GM12878 (cell line): ENCODE measurements around the gene EHBP1L1. TPM values are rescaled to one million over a fixed set of nuclear protein-coding genes. Genes with fewer than 3 reads are reported as not detected.

Experiments
- ATAC-seq: fragments of 200-7000 bp; cut with Tn5 transposase; 3 replicates; pipeline ENCODE4 v1.9.1; 2020; ENCODE audit warnings: mild to moderate bottlenecking, moderate library complexity
- BruUV-seq: library from RNA; stranded (reverse); fragments of 400-500 nt; replicated peaks from 2 replicates; lab custom pipeline; 2021; lab: Mats Ljungman, UMichigan
- CTCF ChIA-PET: fragments of 300-600 bp; sonication (Branson Sonifier 250); formaldehyde crosslinking; extraction: SDS; loops from one replicate; lab custom pipeline; 2021; ENCODE audit warnings: inconsistent platforms; lab: Yijun Ruan, JAX
- POLR2A ChIA-PET: fragments of 350-600 bp; formaldehyde crosslinking; extraction: SDS; loops from one replicate; lab custom pipeline; 2021; ENCODE audit warnings: inconsistent platforms; lab: Charles Lee
- RAD21 ChIA-PET: fragments of 300-600 bp; sonication (Branson Sonifier 250); formaldehyde crosslinking; loops from one replicate; lab custom pipeline; 2023; ENCODE audit warnings: antibody characterized with exemption; ENCODE audit not compliant: unreplicated experiment; lab: Charles Lee
- SMC1A ChIA-PET: fragments of 300-600 bp; sonication (Branson Sonifier 250); formaldehyde crosslinking; loops from one replicate; lab custom pipeline; 2023; ENCODE audit not compliant: unreplicated experiment, uncharacterized antibody; lab: Charles Lee
- DNase-seq: peaks from one replicate; pipeline ENCODE4 v3.0.0-alpha.2; 2011; ENCODE audit warnings: low read depth, low spot score
- FAIRE-seq: peaks from 3 replicates; lab custom pipeline; 2011; peaks lifted over from hg19 to GRCh38; lab: Jason Lieb, UNC
- H2AFZ ChIP-seq: 2 replicates; pipeline ENCODE4 v1.6.0; 2011; ENCODE audit warnings: low read depth, low read length, control low read depth; ENCODE audit not compliant: control insufficient read depth
- H3K27ac ChIP-seq: 2 replicates; pipeline ENCODE4 v1.5.1; 2011; ENCODE audit warnings: control low read depth; ENCODE audit not compliant: control insufficient read depth, insufficient read depth
- H3K27me3 ChIP-seq, 2 experiments: replicated peaks in 1 of 2; 2 replicates each; pipeline versions ENCODE4 v1.6.0 to v1.6.1; 2011; ENCODE audit warnings: low read length in 1 of 2; ENCODE audit not compliant: control insufficient read depth in 2 of 2, insufficient read depth in 2 of 2
- H3K36me3 ChIP-seq, 2 experiments: 2 replicates each; pipeline ENCODE4 v1.5.1; 2011; ENCODE audit warnings: low read length in 1 of 2; ENCODE audit not compliant: control insufficient read depth in 2 of 2, insufficient read depth in 2 of 2
- H3K4me1 ChIP-seq: 2 replicates; pipeline ENCODE4 v1.6.1; 2011; ENCODE audit warnings: mild to moderate bottlenecking, low read length, moderate library complexity, mixed read lengths; ENCODE audit not compliant: control insufficient read depth, insufficient read depth
- H3K4me2 ChIP-seq: 2 replicates; pipeline ENCODE4 v1.6.0; 2011; ENCODE audit warnings: control low read depth; ENCODE audit not compliant: control insufficient read depth, insufficient read depth
- H3K4me3 ChIP-seq: fragments of 200-600 bp; sonication (generic); 2 replicates; pipeline ENCODE4 v1.5.1; 2016
- H3K79me2 ChIP-seq: 2 replicates; pipeline ENCODE4 v1.6.0; 2011; ENCODE audit warnings: low read length; ENCODE audit not compliant: control insufficient read depth, insufficient read depth
- H3K9ac ChIP-seq: 2 replicates; pipeline ENCODE4 v1.8.0; 2011; ENCODE audit warnings: low read length, control low read depth, mixed read lengths; ENCODE audit not compliant: control insufficient read depth, insufficient read depth
- H3K9me3 ChIP-seq: replicated peaks from 3 replicates; pipeline ENCODE4 v1.5.1; 2011; ENCODE audit warnings: mild to moderate bottlenecking, low read length; ENCODE audit not compliant: control insufficient read depth, insufficient read depth
- H4K20me1 ChIP-seq: 2 replicates; pipeline ENCODE4 v1.6.0; 2011; ENCODE audit not compliant: control insufficient read depth, insufficient read depth
- ETV6 ChIP-seq, 2 experiments: fragments of 450-650 bp in 1 of 2; IDR thresholded peaks in 1 of 2; conservative IDR thresholded peaks in 1 of 2; 2 replicates each; pipeline ENCODE4 v1.6.1; 2014; ENCODE audit warnings: antibody characterized with exemption in 1 of 2, borderline replicate concordance in 1 of 2, low read depth in 1 of 2, mild to moderate bottlenecking in 1 of 2, moderate library complexity in 1 of 2
- PAX5 ChIP-seq: IDR thresholded peaks from 2 replicates; pipeline ENCODE4 v1.6.1; 2011; ENCODE audit warnings: low read depth, low read length, borderline replicate concordance
- POLR2A ChIP-seq: IDR thresholded peaks from 2 replicates; pipeline ENCODE4 v1.6.1; 2011; ENCODE audit warnings: low read depth, mild to moderate bottlenecking, low read length
- SMAD1 ChIP-seq: fragments of 450-650 bp; IDR thresholded peaks from 2 replicates; pipeline ENCODE4 v1.6.1; 2018; ENCODE audit warnings: mild to moderate bottlenecking, low read depth; ENCODE audit not compliant: partially characterized antibody
- WGBS: methylation state at CpG from one replicate; pipeline ENCODE4 v1.1.6; 2016; ENCODE audit warnings: low lambda C conversion rate; ENCODE audit not compliant: insufficient replicate concordance, insufficient coverage; ENCODE audit errors: missing lambda C conversion rate; 5-methylcytosine and 5-hydroxymethylcytosine counted together
- in situ Hi-C: fragments of 300-500 bp; cut with MboI; formaldehyde crosslinking; loops from 9 replicates; pipeline ENCODE4 v1.14.3; 2018; ENCODE audit warnings: mixed read lengths
- intact Hi-C: fragments of 100-400 bp; cut with micrococcal nuclease; formaldehyde crosslinking; loops from one replicate; pipeline ENCODE4 v1.14.2; 2022; ENCODE audit not compliant: unreplicated experiment
- polyA plus RNA-seq, 11 experiments: library from polyadenylated mRNA; depleted of rRNA in 4 of 11; unstranded in 6 of 11; stranded (reverse) in 5 of 11; fragments of >200 nt; fragmentation: Nextera tagmentation in 4 of 11; fragmentation: Illumina TruSeq in 1 of 11; extraction: Ambion mirVana in 4 of 11; extraction: Trizol in 1 of 11; gene quantifications; 1 replicate in 1 of 11; 2 replicates in 10 of 11; pipeline versions ENCODE4 v1.2.1 to v1.2.3, GENCODE V29; 2011 to 2016; ENCODE audit warnings: inconsistent platforms in 2 of 11, missing spikeins in 2 of 11, low read depth in 1 of 11
- total RNA-seq, 4 experiments: library from RNA; depleted of rRNA in 3 of 4; stranded (reverse); fragments of >200 nt in 3 of 4; fragmentation: Illumina TruSeq in 1 of 4; extraction: Trizol in 1 of 4; gene quantifications; 2 replicates each; pipeline versions ENCODE4 v1.2.1 to v1.2.3, GENCODE V29; 2013 to 2021
- TF ChIP-seq, protein P1 (sequence below): fragments of 450-650 bp; IDR thresholded peaks from 2 replicates; pipeline ENCODE4 v1.6.1; 2017; ENCODE audit warnings: antibody characterized with exemption, mild to moderate bottlenecking, moderate library complexity

Gene EHBP1L1
- total and polyA plus RNA-seq, 10 of the 15 experiments (the other 5 are each of a cell fraction or from before 2014, with no cell fraction given), result 0.06 to 99.4 (median 32.7) TPM

GRCh38 chr11:65621460-65621859, 45.6 kb downstream of the EHBP1L1 start:
- H4K20me1 ChIP-seq, result no peaks in the 10 kb centered on the region; the same call in 1 of the 2 replicates

DNA sequence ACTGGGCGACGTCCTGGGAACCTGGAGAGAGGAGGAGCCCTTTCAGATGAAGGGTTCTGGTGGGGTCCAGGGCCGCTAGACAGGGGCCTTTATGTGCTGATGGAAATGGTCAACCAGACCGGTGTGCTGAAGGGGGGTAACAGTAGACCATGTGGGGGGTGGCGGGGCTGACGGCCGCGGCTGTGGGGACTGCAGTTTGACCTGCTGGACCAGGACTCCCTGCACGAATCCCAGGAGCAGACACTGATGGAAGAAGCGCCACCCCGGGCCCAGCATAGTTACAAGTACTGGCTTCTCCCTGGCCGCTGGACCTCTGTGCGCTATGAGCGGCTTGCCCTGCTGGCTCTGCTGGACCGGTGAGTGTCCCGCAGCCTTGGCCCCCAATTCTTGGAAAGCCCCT, 46.2 kb downstream of the EHBP1L1 start:
- Histone ChIP-seq H3K79me2 (peaks cover 19% of the 10 kb centered on the region), H3K4me3 (no peak overlapping the region), H3K9me3 (no peaks in the 10 kb centered on the region), H3K4me2 (no peak overlapping the region), H3K27me3 (no peaks in the 10 kb centered on the region), H3K36me3 (peaks cover 23 to 37% of the 10 kb centered on the region in 2 experiments), H3K9ac (no peak overlapping the region), H2AFZ (no peak overlapping the region), H3K27ac (no peak overlapping the region), H4K20me1 (no peaks in the 10 kb centered on the region), H3K4me1 (peaks cover 1% of the 10 kb centered on the region; the same call in 1 of the 2 replicates)
- RAD21 ChIA-PET, result no interaction called here
- in situ Hi-C loops, result no loop called here
- WGBS, result 93% methylated on average over 16 of the region's 16 CpGs
- POLR2A ChIA-PET, result interaction anchor here (1.0 kb wide), 1 partner anchor 34 kb away, joined by 4 read pairs; no protein-coding TSS in a partner anchor
- intact Hi-C loops, result no loop called here
- ATAC-seq (no peak), DNase-seq (no peak), FAIRE-seq (no peak)
- CTCF ChIA-PET, result no interaction called here
- SMC1A ChIA-PET, result no interaction called here
- no TSS peak for BruUV-seq
- TF ChIP-seq SMAD1 (no peak), POLR2A (peak; percentile 31; the same call in 1 of the 2 replicates), PAX5 (no peak)
- TF ChIP-seq, protein P1, sequence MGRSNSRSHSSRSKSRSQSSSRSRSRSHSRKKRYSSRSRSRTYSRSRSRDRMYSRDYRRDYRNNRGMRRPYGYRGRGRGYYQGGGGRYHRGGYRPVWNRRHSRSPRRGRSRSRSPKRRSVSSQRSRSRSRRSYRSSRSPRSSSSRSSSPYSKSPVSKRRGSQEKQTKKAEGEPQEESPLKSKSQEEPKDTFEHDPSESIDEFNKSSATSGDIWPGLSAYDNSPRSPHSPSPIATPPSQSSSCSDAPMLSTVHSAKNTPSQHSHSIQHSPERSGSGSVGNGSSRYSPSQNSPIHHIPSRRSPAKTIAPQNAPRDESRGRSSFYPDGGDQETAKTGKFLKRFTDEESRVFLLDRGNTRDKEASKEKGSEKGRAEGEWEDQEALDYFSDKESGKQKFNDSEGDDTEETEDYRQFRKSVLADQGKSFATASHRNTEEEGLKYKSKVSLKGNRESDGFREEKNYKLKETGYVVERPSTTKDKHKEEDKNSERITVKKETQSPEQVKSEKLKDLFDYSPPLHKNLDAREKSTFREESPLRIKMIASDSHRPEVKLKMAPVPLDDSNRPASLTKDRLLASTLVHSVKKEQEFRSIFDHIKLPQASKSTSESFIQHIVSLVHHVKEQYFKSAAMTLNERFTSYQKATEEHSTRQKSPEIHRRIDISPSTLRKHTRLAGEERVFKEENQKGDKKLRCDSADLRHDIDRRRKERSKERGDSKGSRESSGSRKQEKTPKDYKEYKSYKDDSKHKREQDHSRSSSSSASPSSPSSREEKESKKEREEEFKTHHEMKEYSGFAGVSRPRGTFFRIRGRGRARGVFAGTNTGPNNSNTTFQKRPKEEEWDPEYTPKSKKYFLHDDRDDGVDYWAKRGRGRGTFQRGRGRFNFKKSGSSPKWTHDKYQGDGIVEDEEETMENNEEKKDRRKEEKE, result no peak

More at GRCh38 chr11:65621460-65621859, 45.6 kb downstream of the EHBP1L1 start:
- BruUV-seq, result no TSS peak
- no peak overlapping the region for H3K27ac ChIP-seq
- SMC1A ChIA-PET, result no interaction called here
- H3K4me3 ChIP-seq, result no peak overlapping the region
- CTCF ChIA-PET, result no interaction called here
- no peak for TF ChIP-seq ETV6 (conservative IDR thresholded peaks at IDR 0.05 in 1 of 2, IDR thresholded peaks at IDR 0.05 in 1 of 2; ENCODE audit: borderline replicate concordance in 1 of 2, low read depth in 1 of 2)
- TF ChIP-seq POLR2A, result 0 out of 2 replicates have a peak, but pooled peaks have one; percentile 32
- POLR2A ChIA-PET, result interaction anchor here (1.0 kb wide), 1 partner anchor 34 kb away, joined by 4 read pairs; no protein-coding TSS in a partner anchor
- H3K4me1 ChIP-seq, result peaks cover 7% of the 10 kb centered on the region; the same call in 1 of the 2 replicates
- RAD21 ChIA-PET, result no interaction called here
- intact Hi-C loops, result no loop called here
- no peak overlapping the region for H3K9ac ChIP-seq
- peaks cover 25% of the 10 kb centered on the region for H3K79me2 ChIP-seq
- DNase-seq (no peak), FAIRE-seq (no peak), ATAC-seq (no peak)
- no peaks in the 10 kb centered on the region for H3K9me3 ChIP-seq
- H3K4me2 ChIP-seq, result no peak overlapping the region
- no peak overlapping the region for H2AFZ ChIP-seq
- in situ Hi-C loops, result no loop called here
- no peaks in the 10 kb centered on the region for H3K27me3 ChIP-seq
- 97% methylated on average over 14 of the region's 14 CpGs for WGBS
- H3K36me3 ChIP-seq, result peaks cover 19 to 34% of the 10 kb centered on the region in 2 experiments
